ENCODE data around the gene NCOR1.

Gene NCOR1

DNA sequence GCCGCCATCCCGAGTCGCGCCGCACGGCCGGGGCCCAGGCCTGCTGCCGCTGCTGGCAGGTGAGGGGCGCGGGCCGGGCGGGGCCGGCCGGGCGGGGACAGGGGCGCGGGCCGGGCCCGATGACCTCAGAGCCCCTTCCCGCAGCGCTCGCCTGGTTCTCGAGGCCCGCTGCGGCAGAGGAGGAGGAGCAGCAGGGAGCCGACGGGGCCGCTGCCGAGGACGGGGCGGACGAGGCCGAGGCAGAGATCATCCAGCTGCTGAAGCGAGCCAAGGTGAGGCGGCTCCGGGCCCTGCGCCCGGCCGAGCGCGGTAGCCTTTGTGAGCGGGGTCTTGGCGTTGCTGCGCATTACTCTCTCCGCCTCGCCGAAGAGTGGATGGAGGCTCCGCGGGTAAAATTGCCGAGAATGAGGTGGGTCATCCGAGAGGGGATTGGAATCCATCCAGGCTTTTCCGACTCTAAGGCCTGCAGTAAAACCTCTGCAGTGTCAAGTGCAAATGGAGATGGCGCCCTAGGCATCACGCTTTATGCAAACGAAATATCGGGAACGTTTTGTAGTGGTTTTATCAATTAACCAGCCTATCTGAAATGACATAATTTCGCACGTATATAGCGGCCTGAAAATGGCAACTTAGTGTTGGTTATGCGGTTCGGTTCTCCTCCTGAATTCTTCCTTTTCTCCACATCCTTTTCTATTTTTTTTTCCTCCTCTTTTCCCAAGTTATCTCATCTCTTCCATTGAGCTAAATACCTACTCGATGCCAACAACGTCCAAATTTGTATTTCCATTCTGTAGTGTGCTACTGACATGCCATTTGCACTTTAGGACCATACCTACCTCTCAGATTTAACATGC, 215.1 kb downstream of the NCOR1 start:
- Histone ChIP-seq H3K27ac (peak overlapping the region; percentile 62 to 95 (median 88)), H3K4me3 (peak overlapping the region; percentile 59 to 82 (median 74))

DNA sequence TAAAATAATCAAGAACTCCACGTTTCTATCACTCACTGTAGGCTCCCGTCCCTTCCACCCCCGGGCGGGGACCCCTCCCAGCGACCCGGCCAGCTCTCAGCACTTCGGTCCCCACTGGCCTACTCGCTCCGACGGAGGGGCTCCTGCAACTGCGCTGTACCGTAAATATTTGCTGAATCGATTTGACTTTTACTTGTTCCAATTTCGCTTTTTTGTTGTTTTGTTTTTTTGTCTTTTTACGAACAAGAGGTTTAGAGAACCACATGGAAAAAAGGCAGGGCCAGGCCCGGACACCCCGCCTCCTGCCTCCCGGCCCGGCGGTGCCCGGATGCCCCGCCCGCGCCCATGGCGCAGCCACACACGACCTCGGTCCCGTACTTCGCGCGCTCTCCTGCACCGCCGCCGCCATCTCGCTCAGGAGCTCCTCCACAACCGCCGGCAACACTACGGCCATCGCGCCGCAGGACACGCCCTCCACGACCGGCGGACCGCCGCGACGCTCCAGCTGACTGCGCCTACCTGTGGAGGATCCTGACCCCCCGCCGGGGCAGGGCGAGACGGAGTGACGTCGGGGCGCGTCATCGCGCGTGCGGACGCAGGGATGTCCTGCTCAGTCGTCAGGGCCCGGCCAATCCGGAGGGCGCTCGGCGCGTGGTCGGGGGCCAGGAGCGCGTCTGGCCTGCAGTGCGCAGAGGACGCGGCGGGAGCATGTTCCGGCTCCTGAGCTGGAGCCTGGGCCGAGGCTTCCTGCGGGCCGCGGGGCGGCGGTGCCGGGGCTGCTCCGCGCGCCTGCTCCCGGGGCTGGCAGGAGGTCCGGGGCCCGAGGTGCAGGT, 216.0 kb downstream of the NCOR1 start, which contains the start of the genes TTC19 and ZSWIM7:
Gene TTC19 (plus strand): TSS at position 684 of the 833 bp plus-strand sequence. CDS start 25 bp downstream, at position 709.
Gene ZSWIM7 (minus strand): TSS at position 564 of the 833 bp plus-strand sequence. CDS start 110 bp downstream, at position 454.
- Histone ChIP-seq H3K27ac (peak within 1 kb of the TSS; percentile 62 to 95 (median 88)), H3K4me3 (peak within 1 kb of the TSS; percentile 59 to 82 (median 74))

DNA sequence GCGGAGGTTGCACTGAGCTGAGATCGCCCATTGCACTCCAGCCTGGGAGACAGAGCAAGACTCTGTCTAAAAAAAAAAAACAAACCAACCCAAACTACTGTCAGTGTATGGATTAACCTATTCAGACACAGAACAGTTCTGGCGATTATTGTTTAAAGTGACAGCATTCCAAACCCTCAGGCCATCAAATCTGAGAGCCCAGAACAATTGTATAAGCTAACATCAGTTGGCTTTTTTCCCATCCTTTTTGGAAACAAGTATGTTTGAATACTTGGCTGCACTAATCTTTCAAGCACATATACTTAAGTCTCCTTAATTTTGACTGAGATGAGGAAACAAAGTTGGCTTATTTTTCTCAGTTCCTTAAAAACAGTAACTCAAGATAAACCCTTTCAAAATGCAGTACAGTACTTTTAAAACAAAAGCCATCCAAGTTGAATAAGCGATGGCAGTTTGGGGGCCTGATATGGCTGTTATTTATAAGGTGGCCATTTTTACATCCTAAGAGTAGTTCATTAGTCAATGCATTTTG, 217.2 kb downstream of the NCOR1 start:
- Histone ChIP-seq H3K27ac (peak overlapping the region in 7 of 21 experiments; percentile 9 to 90 (median 86)), H3K4me3 (peak overlapping the region in 2 of 7 experiments; percentile 69 to 82)

DNA sequence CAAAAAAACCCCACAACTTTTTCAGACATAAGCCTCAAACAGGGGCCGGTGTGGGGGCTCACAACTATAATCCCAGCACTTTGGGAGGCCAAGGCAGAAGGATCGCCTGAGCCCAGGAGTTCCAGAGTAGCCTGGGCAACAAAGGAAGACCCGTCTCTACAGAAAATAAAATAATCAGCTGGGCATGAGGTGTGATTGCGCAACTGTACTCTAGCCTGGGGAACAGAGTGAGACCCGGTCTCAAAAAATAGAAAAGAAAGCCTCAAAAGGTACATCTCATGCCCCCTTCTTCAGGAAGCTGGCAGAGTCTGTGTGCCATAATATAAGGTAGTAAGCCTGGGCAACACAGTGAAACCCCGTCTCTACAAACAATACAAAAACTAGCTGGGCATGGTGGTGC, 219.0 kb downstream of the NCOR1 start:
- no peak overlapping the region for H3K27ac ChIP-seq
- H3K4me3 ChIP-seq = no peak overlapping the region

DNA sequence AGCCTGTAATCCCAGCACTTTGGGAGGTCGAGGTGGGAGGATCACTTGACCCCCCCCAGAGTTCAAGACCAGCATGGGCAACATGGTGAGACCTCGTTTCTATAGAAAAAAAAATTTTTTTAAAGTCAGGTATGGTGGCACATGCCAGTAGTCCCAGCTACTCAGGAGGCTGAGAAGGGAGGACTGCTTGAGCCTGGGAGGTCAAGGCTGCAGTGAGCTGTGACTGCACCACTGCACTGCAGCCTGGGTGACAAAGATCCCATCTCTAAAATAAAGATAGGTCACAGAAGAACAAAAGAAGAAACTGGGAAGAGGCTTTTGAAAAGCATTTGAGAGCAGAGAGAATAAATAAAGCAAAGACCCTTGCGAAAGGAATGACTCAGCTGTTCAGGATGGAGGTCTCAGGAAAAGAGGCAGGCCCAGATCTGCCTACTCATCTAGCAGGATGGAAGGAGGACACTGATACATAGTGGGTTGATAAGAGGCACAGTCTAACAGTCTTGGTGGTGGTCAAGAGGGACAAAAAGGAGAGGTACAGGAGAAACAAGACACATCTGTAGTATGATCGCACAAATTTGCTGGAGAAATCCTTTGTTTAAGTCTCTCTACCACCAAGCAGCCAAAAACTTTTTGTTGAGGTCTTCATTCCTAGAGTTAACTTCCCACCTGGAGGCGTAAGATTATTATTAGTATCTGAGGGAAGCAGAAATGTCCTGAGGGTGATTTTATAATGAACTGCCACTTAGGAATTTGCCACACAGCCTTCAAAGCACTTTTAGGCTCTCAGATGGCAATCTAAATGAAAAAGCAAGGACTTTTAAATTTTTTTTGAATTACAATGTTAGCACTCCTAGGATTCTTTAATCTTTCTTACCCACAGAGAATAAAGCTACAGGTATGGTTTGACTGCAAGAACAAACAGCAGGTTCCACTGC, 233.4 kb downstream of the NCOR1 start:
- no peak overlapping the region for H3K27ac ChIP-seq

DNA sequence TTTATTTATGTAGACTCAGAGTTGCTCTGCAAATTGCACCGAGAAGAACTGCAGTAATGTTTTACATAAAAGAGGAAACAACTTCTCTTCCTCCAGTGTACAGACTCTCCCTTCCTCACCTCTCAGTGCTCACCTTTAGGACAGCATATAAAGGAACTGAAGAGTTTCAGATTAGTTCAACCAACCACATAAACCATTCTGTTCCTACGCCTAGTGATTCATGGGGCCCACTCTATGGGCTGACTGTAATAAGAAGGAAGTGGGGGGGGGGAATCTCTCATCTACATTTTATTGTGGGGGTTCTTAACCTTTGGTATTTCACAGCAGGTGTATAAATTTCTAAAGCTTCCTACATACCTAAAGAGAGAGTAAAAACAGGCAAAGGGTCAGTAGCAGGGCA, 234.1 kb downstream of the NCOR1 start:
- H3K4me3 ChIP-seq = no peak overlapping the region
- no peak overlapping the region for H3K27ac ChIP-seq

More for the DNA sequence above, 233.4 kb downstream of the NCOR1 start:
- no peak overlapping the region for H3K4me3 ChIP-seq

Data from skin epidermis (tissue), 12 donors.